ENCODE data around the gene LDLRAD4. TPM values are rescaled to one million over a fixed set of nuclear protein-coding genes. Genes with fewer than 3 reads are reported as not detected.

LDLRAD4 gene
- total and polyA plus RNA-seq, 9 of the 15 experiments (the other 6 are each of a cell fraction or from before 2014, with no cell fraction given), result 0.01 TPM; not detected in 8

DNA sequence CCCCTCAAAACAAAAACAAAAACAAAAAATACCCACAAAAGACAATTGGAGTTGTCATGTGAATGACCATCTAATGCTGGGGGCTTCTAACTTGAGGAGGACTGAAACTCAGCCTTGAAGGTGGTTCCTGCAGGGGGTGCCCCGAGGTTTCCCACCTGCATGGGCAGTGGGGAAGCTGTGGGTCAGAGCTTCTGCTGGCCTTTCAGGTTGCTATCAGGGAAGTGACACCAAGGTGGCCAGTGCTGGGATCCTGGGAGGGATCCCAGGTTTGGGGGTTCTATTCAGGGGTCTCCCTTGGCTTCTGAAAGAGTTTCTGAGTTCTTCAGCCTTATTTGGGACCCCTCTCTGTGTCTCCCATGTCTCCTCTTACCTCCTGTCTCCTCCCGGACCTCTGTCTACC lies 62.8 kb downstream of the LDLRAD4 start:
- H3K9me1 ChIP-seq (ENCODE audit: control insufficient read depth, insufficient read depth, low read length), result no peaks in the 10 kb centered on the region
- WGBS (ENCODE audit: insufficient coverage, low coverage, missing lambda C conversion rate), result 0% methylated on average over 2 of the region's 2 CpGs
- H3K36me3 ChIP-seq (ENCODE audit: control insufficient read depth, insufficient read depth, low read length), result no peaks in the 10 kb centered on the region
- H3K4me2 ChIP-seq (ENCODE audit: insufficient read depth, low read length), result no peak overlapping the region
- no peaks in the 10 kb centered on the region for H3K79me2 ChIP-seq (ENCODE audit: control insufficient read depth, insufficient read depth, low read length)
- ChIA-PET POLR2A (interaction anchor here (1.0 kb wide), 2 partner anchors 14 to 16 kb away, joined by 3 read pairs; no protein-coding TSS in a partner anchor), CTCF (ENCODE audit: low intra/inter-chr PET ratio) (no interaction called here)
- no peak for ATAC-seq
- in situ Hi-C loops (cut with MboI) (no loop called here), intact Hi-C loops (cut with micrococcal nuclease) (no loop called here)
- H3K4me1 ChIP-seq (replicated peaks in 1 of 2; ENCODE audit: control insufficient read depth in 2 of 2, insufficient read depth in 2 of 2, low read length in 2 of 2), result no peaks in the 10 kb centered on the region
- BruUV-seq (replicated peaks), result no TSS peak
- H3K4me3 ChIP-seq, result no peak overlapping the region
- no peak for DNase-seq (ENCODE audit: extremely low read depth in 1 of 4, low spot score in 3 of 4)
- FAIRE-seq, result no peak
- H3K9ac ChIP-seq (ENCODE audit: insufficient read depth in 1 of 2, low read depth in 2 of 2, low read length in 2 of 2), result no peak overlapping the region
- no peaks in the 10 kb centered on the region for H3K9me3 ChIP-seq (replicated peaks; ENCODE audit: control insufficient read depth, insufficient read depth, low read depth, low read length)
- no peak overlapping the region for H2AFZ ChIP-seq (ENCODE audit: low read depth, low read length)
- H3K27ac ChIP-seq (ENCODE audit: extremely low read depth, low read depth, low read length), result no peak overlapping the region
- H4K20me1 ChIP-seq (replicated peaks; ENCODE audit: control insufficient read depth, insufficient read depth, low read length), result no peaks in the 10 kb centered on the region
- peaks cover 4 to 31% of the 10 kb centered on the region in 2 experiments; a peak in 3 of 5 replicates for H3K27me3 ChIP-seq (ENCODE audit: control insufficient read depth in 2 of 2, insufficient read depth in 2 of 2, low read length in 2 of 2)
- TF ChIP-seq IRF1 (CRISPR knock-in tag; IDR thresholded peaks at IDR 0.05; ENCODE audit: borderline replicate concordance) (no peak), RFX7 (CRISPR knock-in tag; IDR thresholded peaks at IDR 0.05) (no peak), SMARCA5 (IDR thresholded peaks at IDR 0.05) (no peak), ZKSCAN3 (CRISPR knock-in tag; IDR thresholded peaks at IDR 0.05) (no peak), CREB1 (IDR thresholded peaks at IDR 0.05) (no peak), CREB1 (CRISPR knock-in tag; IDR thresholded peaks at IDR 0.05) (no peak), BRCA1 (IDR thresholded peaks at IDR 0.05) (no peak), BRCA1 (CRISPR knock-in tag; IDR thresholded peaks at IDR 0.05) (no peak), ZNF778 (CRISPR knock-in tag; IDR thresholded peaks at IDR 0.05) (no peak), ARID2 (IDR thresholded peaks at IDR 0.05) (no peak), SRSF9 (IDR thresholded peaks at IDR 0.05; ENCODE audit: borderline replicate concordance, low read depth, low read length) (no peak), ZNF592 (IDR thresholded peaks at IDR 0.05) (no peak), POLR2AphosphoS5 (IDR thresholded peaks at IDR 0.05; ENCODE audit: control insufficient read depth, insufficient read depth, low read depth, low read length) (no peak), SNIP1 (IDR thresholded peaks at IDR 0.05; ENCODE audit: low read depth) (no peak), ZNF445 (CRISPR knock-in tag; IDR thresholded peaks at IDR 0.05; ENCODE audit: low read depth) (no peak), ZNF518B (CRISPR knock-in tag; IDR thresholded peaks at IDR 0.05) (no peak), SMAD3 (CRISPR knock-in tag; conservative IDR thresholded peaks at IDR 0.05) (no peak), BDP1 (IDR thresholded peaks at IDR 0.05; ENCODE audit: insufficient read depth, insufficient read length) (no peak)

All from K562 (cell line).